Naive thymus-derived CD4-positive, alpha-beta T cell (primary cell): ENCODE results near the gene MEGF8. TPM values are rescaled to one million over a fixed set of nuclear protein-coding genes. Genes with fewer than 3 reads are reported as not detected.

Experiments used
- ATAC-seq: fragments of 150-1000 bp; cut with Tn5 transposase; 2 replicates; pipeline ENCODE4 v1.10.0; 2021; ENCODE audit warnings: mild to moderate bottlenecking, moderate library complexity
- CTCF ChIA-PET: fragments of 350-600 bp; sonication (Branson Sonifier 250); formaldehyde crosslinking; loops from one replicate; lab custom pipeline; 2021; ENCODE audit warnings: antibody characterized with exemption; lab: Charles Lee
- POLR2A ChIA-PET: fragments of 350-600 bp; sonication (Branson Sonifier 250); formaldehyde crosslinking; loops from one replicate; lab custom pipeline; 2021; ENCODE audit warnings: antibody characterized with exemption, inconsistent platforms; lab: Charles Lee
- DNase-seq, 9 donors: peaks; one replicate each; pipeline versions ENCODE4 v3.0.0 to v3.0.0-alpha.2; 2020 to 2022; ENCODE audit warnings: mixed read lengths in 1 of 9
- H3K27ac ChIP-seq: one replicate; pipeline ENCODE4 v1.7.0; 2013; ENCODE audit warnings: mild to moderate bottlenecking, low read depth, low read length, moderate library complexity
- H3K27me3 ChIP-seq, 2 donors: one replicate each; pipeline ENCODE4 v1.7.0; 2013; ENCODE audit warnings: low read length in 2 of 2, mild to moderate bottlenecking in 2 of 2, moderate library complexity in 2 of 2; ENCODE audit not compliant: control insufficient read depth in 2 of 2, insufficient read depth in 2 of 2
- H3K36me3 ChIP-seq, 3 experiments: 1 replicate in 2 of 3; 2 replicates in 1 of 3; pipeline ENCODE4 v1.7.0; 2013; ENCODE audit warnings: low read length in 3 of 3, mild to moderate bottlenecking in 3 of 3, moderate library complexity in 1 of 3; ENCODE audit not compliant: insufficient read depth in 3 of 3, control insufficient read depth in 2 of 3
- H3K4me1 ChIP-seq, 2 donors: one replicate each; pipeline ENCODE4 v1.7.0; 2013; ENCODE audit warnings: low read length in 2 of 2, mild to moderate bottlenecking in 2 of 2, moderate library complexity in 1 of 2; ENCODE audit not compliant: control insufficient read depth in 2 of 2, insufficient read depth in 2 of 2
- H3K4me3 ChIP-seq: 2 replicates; pipeline ENCODE4 v1.7.0; 2013; ENCODE audit warnings: mild to moderate bottlenecking, low read length
- H3K9me3 ChIP-seq, 3 experiments: 1 replicate in 2 of 3; 2 replicates in 1 of 3; pipeline ENCODE4 v1.7.0; 2013; ENCODE audit warnings: low read length in 3 of 3; ENCODE audit not compliant: control insufficient read depth in 2 of 3
- H3K27ac Mint-ChIP-seq, 9 donors: one replicate each; pipeline ENCODE4 v1.8.0; 2020 to 2022; ENCODE audit warnings: mixed read lengths in 9 of 9, mild to moderate bottlenecking in 8 of 9, moderate library complexity in 5 of 9, inconsistent platforms in 2 of 9
- H3K27me3 Mint-ChIP-seq, 5 donors: one replicate each; pipeline ENCODE4 v1.8.0; 2021 to 2022; ENCODE audit warnings: mixed read lengths in 5 of 5, mild to moderate bottlenecking in 1 of 5
- H3K36me3 Mint-ChIP-seq, 5 donors: one replicate each; pipeline ENCODE4 v1.8.0; 2020 to 2022; ENCODE audit warnings: mixed read lengths in 5 of 5, mild to moderate bottlenecking in 3 of 5, inconsistent platforms in 1 of 5
- H3K4me1 Mint-ChIP-seq, 7 donors: one replicate each; pipeline ENCODE4 v1.8.0; 2020 to 2022; ENCODE audit warnings: mixed read lengths in 7 of 7, mild to moderate bottlenecking in 3 of 7, inconsistent platforms in 1 of 7
- H3K4me3 Mint-ChIP-seq, 10 donors: one replicate each; pipeline ENCODE4 v1.8.0; 2020 to 2022; ENCODE audit warnings: mild to moderate bottlenecking in 10 of 10, mixed read lengths in 10 of 10, moderate library complexity in 6 of 10, inconsistent platforms in 2 of 10
- H3K9me3 Mint-ChIP-seq, 11 donors: one replicate each; pipeline ENCODE4 v1.8.0; 2020 to 2022; ENCODE audit warnings: mixed read lengths in 11 of 11, mild to moderate bottlenecking in 4 of 11, inconsistent platforms in 1 of 11, moderate library complexity in 1 of 11
- intact Hi-C, 2 donors: fragments of 100-400 bp; cut with micrococcal nuclease; formaldehyde crosslinking; loops; one replicate each; pipeline ENCODE4 v1.15.1; 2023
- polyA plus RNA-seq, 2 donors: library from polyadenylated mRNA; unstranded; fragments of 300-500 nt; fragmentation: Illumina TruSeq; gene quantifications; one replicate each; pipeline ENCODE4 v1.2.3, GENCODE V29; 2021
- total RNA-seq, 6 experiments: library from RNA in 5 of 6; stranded (reverse) in 5 of 6; gene quantifications; 1 replicate in 5 of 6; 2 replicates in 1 of 6; pipeline ENCODE4 v1.2.3 and lab custom pipeline; 2021 to 2026

MEGF8 gene
- total and polyA plus RNA-seq, 7 experiments from 2014 or later: 0.40 to 9.3 (median 8.1) TPM

DNA sequence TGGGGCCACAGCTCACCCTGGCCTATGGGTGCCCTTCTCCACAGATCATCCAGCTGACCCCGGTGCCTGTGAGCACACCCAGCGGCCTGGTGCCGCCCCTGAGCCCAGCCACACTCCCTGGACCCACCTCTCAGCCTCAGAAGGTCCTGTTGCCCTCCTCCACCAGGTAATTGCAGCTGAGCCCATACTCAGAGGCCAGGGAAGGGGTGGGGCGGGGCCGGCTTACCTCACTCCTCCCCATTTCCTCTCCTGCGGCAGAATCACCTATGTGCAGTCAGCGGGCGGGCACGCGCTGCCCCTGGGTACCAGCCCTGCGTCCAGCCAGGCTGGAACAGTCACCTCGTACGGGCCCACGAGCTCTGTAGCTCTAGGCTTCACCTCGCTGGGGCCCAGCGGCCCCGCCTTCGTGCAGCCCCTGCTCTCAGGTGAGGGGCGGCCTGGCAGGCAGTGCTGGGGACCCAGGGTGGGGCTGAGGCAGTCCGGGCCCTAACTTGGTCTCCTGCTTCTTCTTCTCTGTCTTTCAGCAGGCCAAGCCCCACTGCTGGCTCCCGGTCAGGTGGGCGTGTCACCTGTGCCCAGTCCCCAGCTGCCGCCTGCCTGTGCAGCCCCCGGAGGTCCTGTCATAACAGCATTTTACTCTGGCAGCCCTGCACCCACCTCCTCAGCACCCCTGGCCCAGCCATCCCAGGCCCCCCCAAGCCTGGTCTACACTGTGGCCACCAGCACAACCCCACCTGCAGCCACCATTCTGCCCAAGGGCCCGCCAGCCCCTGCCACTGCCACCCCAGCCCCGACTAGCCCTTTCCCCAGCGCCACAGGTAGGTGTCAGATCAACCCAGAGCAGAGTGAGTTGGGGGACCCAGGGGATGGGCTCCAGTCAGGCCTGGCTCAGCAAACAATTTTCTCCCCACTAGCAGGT lies 33.1 kb upstream of the MEGF8 start:
- peak overlapping the region in 5 of 9 donors; percentile 10 to 76 (median 46) for H3K27ac Mint-ChIP-seq
- ATAC-seq (no peak), DNase-seq (no peak)
- H3K4me1 Mint-ChIP-seq: peaks cover 8 to 16% (median 11%) of the 10 kb centered on the region in 7 donors
- Histone ChIP-seq H3K9me3 (no peaks in the 10 kb centered on the region), H3K36me3 (peaks cover 0 to 86% (median 10%) of the 10 kb centered on the region in 3 experiments), H3K4me3 (no peak overlapping the region), H3K27me3 (no peaks in the 10 kb centered on the region), H3K4me1 (peaks cover 0 to 8% of the 10 kb centered on the region in 2 donors), H3K27ac (no peak overlapping the region)
- POLR2A ChIA-PET: interaction anchor here (1.3 kb wide), 1 partner anchor 15 kb away, joined by 3 read pairs; no protein-coding TSS in a partner anchor
- intact Hi-C loops: no loop called here
- H3K9me3 Mint-ChIP-seq: peaks cover 0 to 2% (median 0%) of the 10 kb centered on the region in 11 donors
- H3K4me3 Mint-ChIP-seq: peak overlapping the region in 1 of 10 donors; percentile 50
- no peaks in the 10 kb centered on the region for H3K27me3 Mint-ChIP-seq
- CTCF ChIA-PET: no interaction called here
- H3K36me3 Mint-ChIP-seq: peaks cover 0 to 11% (median 8%) of the 10 kb centered on the region in 5 donors

DNA sequence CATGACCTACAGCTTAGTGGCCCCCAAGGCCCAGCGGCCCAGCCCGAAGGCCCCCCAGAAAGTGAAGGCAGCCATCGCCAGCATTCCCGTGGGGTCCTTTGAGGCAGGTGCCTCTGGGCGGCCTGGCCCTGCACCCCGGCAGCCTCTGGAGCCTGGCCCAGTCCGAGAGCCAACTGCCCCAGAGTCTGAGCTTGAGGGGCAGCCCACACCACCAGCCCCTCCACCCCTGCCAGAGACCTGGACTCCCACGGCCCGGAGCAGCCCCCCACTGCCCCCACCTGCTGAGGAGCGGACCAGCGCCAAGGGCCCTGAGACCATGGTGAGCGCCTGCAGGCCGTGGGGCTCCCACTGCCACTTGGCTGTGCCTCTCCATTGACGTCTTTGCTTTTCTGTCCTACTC lies 32.5 kb upstream of the MEGF8 start:
- Mint-ChIP-seq H3K4me3 (no peak overlapping the region), H3K9me3 (peaks cover 0 to 2% (median 0%) of the 10 kb centered on the region in 11 donors), H3K4me1 (peaks cover 8 to 16% (median 11%) of the 10 kb centered on the region in 7 donors), H3K27ac (peak overlapping the region in 2 of 9 donors; percentile 46 to 71), H3K36me3 (peaks cover 0 to 11% (median 8%) of the 10 kb centered on the region in 5 donors), H3K27me3 (no peaks in the 10 kb centered on the region)
- no peak for DNase-seq
- Histone ChIP-seq H3K27ac (no peak overlapping the region), H3K27me3 (no peaks in the 10 kb centered on the region), H3K9me3 (no peaks in the 10 kb centered on the region), H3K36me3 (peaks cover 0 to 80% (median 6%) of the 10 kb centered on the region in 3 experiments), H3K4me1 (peaks cover 0 to 8% of the 10 kb centered on the region in 2 donors), H3K4me3 (no peak overlapping the region)
- ChIA-PET POLR2A (no interaction called here), CTCF (interaction anchor here (0.9 to 1.1 kb wide), 2 partner anchors 182 to 185 kb away, joined by 3 to 5 read pairs; no protein-coding TSS in a partner anchor)
- intact Hi-C loops: no loop called here
- ATAC-seq: no peak

DNA sequence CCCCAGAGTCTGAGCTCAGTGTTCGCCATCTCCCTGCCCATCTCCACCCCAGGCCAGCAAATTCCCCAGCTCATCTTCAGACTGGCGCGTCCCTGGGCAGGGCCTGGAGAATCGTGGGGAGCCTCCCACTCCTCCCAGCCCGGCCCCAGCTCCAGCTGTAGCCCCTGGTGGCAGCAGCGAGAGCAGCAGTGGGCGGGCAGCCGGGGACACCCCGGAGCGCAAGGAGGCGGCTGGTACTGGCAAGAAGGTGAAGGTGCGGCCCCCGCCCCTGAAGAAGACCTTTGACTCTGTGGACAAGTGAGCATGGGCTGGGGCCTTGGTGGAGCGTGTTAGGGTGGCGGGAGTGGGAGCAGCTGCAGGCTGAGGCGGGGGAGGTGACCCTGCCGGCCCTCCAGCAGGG lies 31.9 kb upstream of the MEGF8 start:
- Histone ChIP-seq H3K36me3 (peaks cover 0 to 74% (median 0%) of the 10 kb centered on the region in 3 experiments), H3K9me3 (no peaks in the 10 kb centered on the region), H3K4me1 (peaks cover 0 to 8% of the 10 kb centered on the region in 2 donors), H3K27ac (no peak overlapping the region), H3K27me3 (no peaks in the 10 kb centered on the region), H3K4me3 (no peak overlapping the region)
- Mint-ChIP-seq H3K27ac (peak overlapping the region in 1 of 9 donors; percentile 71), H3K4me1 (peaks cover 8 to 16% (median 11%) of the 10 kb centered on the region in 7 donors), H3K27me3 (no peaks in the 10 kb centered on the region), H3K4me3 (no peak overlapping the region), H3K9me3 (peaks cover 0 to 2% (median 0%) of the 10 kb centered on the region in 11 donors), H3K36me3 (peaks cover 0 to 11% (median 8%) of the 10 kb centered on the region in 5 donors)
- intact Hi-C loops: no loop called here
- ATAC-seq (no peak), DNase-seq (no peak)
- ChIA-PET CTCF (interaction anchor here (0.9 to 1.1 kb wide), 2 partner anchors 183 to 186 kb away, joined by 3 to 5 read pairs; no protein-coding TSS in a partner anchor), POLR2A (no interaction called here)

DNA sequence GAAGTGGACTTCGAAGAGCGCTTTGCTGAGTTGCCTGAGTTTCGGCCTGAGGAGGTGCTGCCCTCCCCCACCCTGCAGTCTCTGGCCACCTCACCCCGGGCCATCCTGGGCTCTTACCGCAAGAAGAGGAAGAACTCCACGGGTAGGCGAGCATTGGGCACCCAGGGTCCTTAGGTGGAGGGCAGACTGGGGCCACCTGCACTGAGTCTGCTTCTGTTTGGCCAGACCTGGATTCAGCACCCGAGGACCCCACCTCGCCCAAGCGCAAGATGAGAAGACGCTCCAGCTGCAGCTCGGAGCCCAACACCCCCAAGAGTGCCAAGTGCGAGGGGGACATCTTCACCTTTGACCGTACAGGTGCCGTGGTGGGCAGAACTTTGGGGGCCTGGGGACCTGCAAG lies 31.5 kb upstream of the MEGF8 start:
- Mint-ChIP-seq H3K27me3 (no peaks in the 10 kb centered on the region), H3K36me3 (peaks cover 0 to 11% (median 8%) of the 10 kb centered on the region in 5 donors), H3K9me3 (peaks cover 0 to 2% (median 0%) of the 10 kb centered on the region in 11 donors), H3K4me1 (peaks cover 8 to 16% (median 11%) of the 10 kb centered on the region in 7 donors), H3K27ac (peak overlapping the region in 1 of 9 donors; percentile 18), H3K4me3 (no peak overlapping the region)
- intact Hi-C loops: no loop called here
- no peaks in the 10 kb centered on the region for H3K9me3 ChIP-seq
- H3K27ac ChIP-seq: no peak overlapping the region
- no peaks in the 10 kb centered on the region for H3K27me3 ChIP-seq
- H3K36me3 ChIP-seq: peaks cover 0 to 70% (median 0%) of the 10 kb centered on the region in 3 experiments
- DNase-seq: no peak
- peaks cover 0 to 8% of the 10 kb centered on the region in 2 donors for H3K4me1 ChIP-seq
- ChIA-PET POLR2A (no interaction called here), CTCF (interaction anchor here (0.6 to 1.1 kb wide), 3 partner anchors 183 to 186 kb away, joined by 3 to 5 read pairs (median 3); no protein-coding TSS in a partner anchor)
- ATAC-seq: no peak
- H3K4me3 ChIP-seq: no peak overlapping the region

DNA sequence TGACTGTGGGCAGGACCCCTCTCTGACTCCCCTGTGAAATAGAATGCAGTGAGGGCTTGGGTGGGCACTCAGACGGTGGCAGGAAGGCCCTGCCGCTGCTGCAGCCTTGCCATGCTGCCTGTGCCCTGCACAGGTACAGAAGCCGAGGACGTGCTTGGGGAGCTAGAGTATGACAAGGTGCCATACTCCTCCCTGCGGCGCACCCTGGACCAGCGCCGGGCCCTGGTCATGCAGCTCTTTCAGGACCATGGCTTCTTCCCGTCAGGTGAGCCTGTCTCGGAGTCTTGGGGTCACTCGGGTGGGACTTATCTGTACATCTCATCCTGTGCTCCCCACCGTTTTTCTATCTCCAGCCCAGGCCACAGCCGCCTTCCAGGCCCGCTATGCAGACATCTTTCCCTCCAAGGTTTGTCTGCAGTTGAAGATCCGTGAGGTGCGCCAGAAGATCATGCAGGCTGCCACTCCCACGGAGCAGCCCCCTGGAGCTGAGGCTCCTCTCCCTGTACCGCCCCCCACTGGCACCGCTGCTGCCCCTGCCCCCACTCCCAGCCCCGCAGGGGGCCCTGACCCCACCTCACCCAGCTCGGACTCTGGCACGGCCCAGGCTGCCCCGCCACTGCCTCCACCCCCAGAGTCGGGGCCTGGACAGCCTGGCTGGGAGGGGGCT lies 30.8 kb upstream of the MEGF8 start:
- H3K27me3 ChIP-seq: no peaks in the 10 kb centered on the region
- peaks cover 0 to 11% (median 8%) of the 10 kb centered on the region in 5 donors for H3K36me3 Mint-ChIP-seq
- peaks cover 0 to 63% (median 0%) of the 10 kb centered on the region in 3 experiments for H3K36me3 ChIP-seq
- DNase-seq (no peak), ATAC-seq (no peak)
- H3K9me3 ChIP-seq: no peaks in the 10 kb centered on the region
- no peaks in the 10 kb centered on the region for H3K27me3 Mint-ChIP-seq
- no peak overlapping the region for H3K4me3 ChIP-seq
- POLR2A ChIA-PET: no interaction called here
- H3K4me1 ChIP-seq: peaks cover 0 to 8% of the 10 kb centered on the region in 2 donors
- peaks cover 8 to 16% (median 11%) of the 10 kb centered on the region in 7 donors for H3K4me1 Mint-ChIP-seq
- no peak overlapping the region for H3K27ac ChIP-seq
- H3K9me3 Mint-ChIP-seq: peaks cover 0 to 2% (median 0%) of the 10 kb centered on the region in 11 donors
- intact Hi-C loops: no loop called here
- no peak overlapping the region for H3K4me3 Mint-ChIP-seq
- peak overlapping the region in 1 of 9 donors; percentile 18 for H3K27ac Mint-ChIP-seq
- CTCF ChIA-PET: interaction anchor here (0.6 to 1.3 kb wide), 4 partner anchors 44 to 185 kb away, joined by 3 to 4 read pairs (median 3); no protein-coding TSS in a partner anchor

DNA sequence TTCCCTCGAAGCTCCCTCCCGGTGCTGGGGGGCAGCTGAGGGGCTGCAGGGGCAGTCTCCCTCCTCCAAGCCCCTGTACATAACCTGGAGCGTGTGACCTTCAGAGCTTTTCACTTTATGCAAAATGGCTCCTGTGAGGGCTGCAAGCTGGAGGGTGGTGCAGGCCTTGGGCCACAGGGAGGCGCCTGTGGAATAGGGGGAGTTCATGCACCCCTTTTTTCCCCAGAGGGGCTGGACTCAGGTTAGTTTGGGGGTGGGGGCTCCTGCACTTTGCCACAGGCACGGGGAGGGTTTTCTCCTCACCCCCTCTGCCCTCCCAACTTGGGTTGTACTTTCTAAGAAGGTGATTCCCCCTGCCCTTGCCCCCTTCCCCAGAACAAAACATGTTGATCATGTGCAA lies 30.1 kb upstream of the MEGF8 start:
- Mint-ChIP-seq H3K4me1 (peaks cover 8 to 18% (median 11%) of the 10 kb centered on the region in 7 donors), H3K9me3 (peaks cover 0 to 2% (median 0%) of the 10 kb centered on the region in 11 donors), H3K36me3 (peaks cover 0 to 13% (median 8%) of the 10 kb centered on the region in 5 donors), H3K27ac (peak overlapping the region in 3 of 9 donors; percentile 11 to 68 (median 59)), H3K4me3 (peak overlapping the region in 1 of 10 donors; percentile 32), H3K27me3 (no peaks in the 10 kb centered on the region)
- DNase-seq (no peak), ATAC-seq (no peak)
- Histone ChIP-seq H3K4me3 (no peak overlapping the region), H3K9me3 (no peaks in the 10 kb centered on the region), H3K27ac (no peak overlapping the region), H3K36me3 (peaks cover 0 to 61% (median 0%) of the 10 kb centered on the region in 3 experiments), H3K4me1 (peaks cover 0 to 8% of the 10 kb centered on the region in 2 donors), H3K27me3 (no peaks in the 10 kb centered on the region)
- intact Hi-C loops: no loop called here
- ChIA-PET POLR2A (interaction anchor here (1.6 kb wide), 1 partner anchor 51 kb away, joined by 4 read pairs; no protein-coding TSS in a partner anchor), CTCF (interaction anchor here (0.7 to 2.1 kb wide), 7 partner anchors 10 to 187 kb away, joined by 3 to 8 read pairs (median 4); partner anchors contain the start of gene POU2F2)
